GM19035 (cell line): ENCODE results near the gene JPT1.
"Not testable (repeated sequence)": the region's sequence is repeated elsewhere in the genome, so short reads cannot be mapped to it uniquely, and the experiment has no call there.

Source experiments
- ATAC-seq: cut with Tn5 transposase; IDR thresholded peaks from one replicate; pipeline ENCODE4 v1.9.1; 2021; ENCODE audit not compliant: unreplicated experiment

JPT1 gene

GRCh38 chr17:75130632-75131277 lies 23.6 kb downstream of the JPT1 start:
- peak; percentile 19 for ATAC-seq

GRCh38 chr17:75130059-75130631 lies 24.2 kb downstream of the JPT1 start:
- no peak for ATAC-seq

DNA sequence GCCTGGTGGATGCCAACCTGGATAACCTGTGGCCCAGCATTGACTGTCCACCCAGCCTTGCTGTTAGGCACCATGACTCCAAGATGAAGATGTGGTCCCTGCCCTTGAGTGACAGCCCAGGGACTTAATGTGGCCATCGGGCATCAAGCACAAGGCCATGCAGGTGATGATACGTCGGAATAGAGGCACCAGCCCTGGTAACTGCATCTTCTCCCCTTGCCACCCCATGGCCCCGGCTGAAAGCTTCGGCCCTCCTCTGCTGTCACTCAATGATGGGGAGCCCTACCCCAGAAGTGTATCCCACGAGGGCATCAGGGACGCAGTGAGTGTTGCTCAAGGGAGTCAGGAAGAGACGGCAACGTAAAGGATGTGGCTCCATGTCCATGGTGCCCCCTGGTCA lies 24.7 kb downstream of the JPT1 start:
- ATAC-seq, result no peak

DNA sequence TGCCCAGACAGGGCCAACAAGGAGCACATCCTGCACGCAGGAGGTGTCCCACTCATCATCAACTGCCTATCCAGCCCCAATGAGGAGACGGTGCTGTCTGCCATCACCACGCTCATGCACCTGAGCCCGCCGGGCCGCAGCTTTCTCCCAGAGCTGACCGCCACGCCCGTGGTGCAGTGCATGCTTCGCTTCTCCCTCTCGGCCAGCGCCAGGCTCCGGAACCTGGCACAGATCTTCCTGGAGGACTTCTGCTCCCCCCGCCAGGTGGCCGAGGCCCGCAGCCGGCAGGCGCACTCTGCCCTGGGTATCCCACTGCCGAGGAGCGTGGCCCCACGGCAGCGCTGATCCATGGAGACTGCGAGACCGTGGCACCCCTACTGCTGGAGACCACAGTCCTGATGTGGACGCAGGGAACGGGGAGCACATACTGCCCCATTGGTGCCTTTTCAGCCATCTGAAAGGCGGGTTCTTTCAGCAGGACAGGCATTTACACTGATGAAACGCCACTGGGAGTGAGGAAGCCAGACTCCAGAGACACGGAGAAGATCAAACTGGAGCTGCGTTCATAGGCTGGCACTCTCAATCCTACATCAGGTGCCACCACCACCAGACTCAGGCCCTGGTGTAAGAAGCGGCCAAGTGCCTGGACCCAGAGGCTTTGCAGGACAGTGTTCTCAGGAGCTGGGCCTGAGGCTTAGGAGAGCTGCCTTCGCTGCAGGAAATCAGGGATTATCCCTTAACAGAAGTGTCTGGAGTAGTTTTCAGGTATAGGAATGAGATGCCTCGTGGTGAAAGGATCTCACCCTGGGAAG lies 25.4 kb downstream of the JPT1 start:
- no peak for ATAC-seq

GRCh38 chr17:75127936-75128335 lies 26.4 kb downstream of the JPT1 start:
- ATAC-seq, result not testable (repeated sequence)

GRCh38 chr17:75126954-75127353 lies 27.4 kb downstream of the JPT1 start:
- no peak for ATAC-seq

DNA sequence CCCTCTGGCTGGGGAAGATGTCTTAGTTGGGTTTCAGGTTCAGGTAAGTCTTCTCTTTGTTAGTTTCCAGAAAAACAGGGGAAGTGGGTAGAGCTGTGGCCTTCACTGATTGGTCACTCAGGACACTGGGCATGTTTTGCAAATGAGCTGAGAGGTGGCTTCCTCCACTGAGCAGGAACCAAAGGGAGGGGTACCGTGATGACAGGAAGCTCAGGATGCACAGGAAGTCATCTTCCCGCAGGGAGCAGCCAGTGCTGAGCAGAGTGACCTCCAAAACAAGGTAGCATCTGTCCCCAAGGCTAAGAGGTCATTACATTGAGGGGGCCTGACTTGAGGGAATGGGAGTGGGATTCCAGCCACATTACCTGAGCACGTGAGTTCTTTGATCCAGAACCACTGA lies 28.3 kb downstream of the JPT1 start:
- no peak for ATAC-seq

- no peak for ATAC-seq
Observed at GRCh38 chr17:75124819-75125162, 29.5 kb downstream of the JPT1 start.

- no peak for ATAC-seq
Observed at GRCh38 chr17:75124041-75124818, 30.1 kb downstream of the JPT1 start.

GRCh38 chr17:75118307-75118706 lies 36.0 kb downstream of the JPT1 start:
- no peak for ATAC-seq

DNA sequence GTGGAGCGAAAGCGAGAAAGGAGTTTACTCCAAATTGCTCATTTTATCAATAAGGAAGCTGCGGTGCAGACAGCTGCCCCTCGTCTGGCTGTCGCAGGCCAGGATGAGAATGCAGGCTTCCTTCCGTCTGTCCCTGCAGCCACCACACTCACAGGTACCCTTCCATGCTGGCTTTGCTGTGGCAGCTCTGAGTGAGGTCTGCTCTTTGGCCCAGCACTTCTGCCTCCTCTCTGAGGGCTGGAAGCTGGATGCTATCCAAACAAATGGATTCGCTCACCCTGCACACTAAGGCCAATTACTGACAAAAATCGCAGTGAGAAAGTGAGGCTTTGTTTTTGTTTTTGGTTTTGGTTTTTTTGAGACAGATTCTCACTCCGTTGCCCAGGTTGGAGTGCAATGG lies 37.6 kb downstream of the JPT1 start:
- no peak for ATAC-seq

GRCh38 chr17:75115555-75115954 lies 38.8 kb downstream of the JPT1 start:
- no peak for ATAC-seq

DNA sequence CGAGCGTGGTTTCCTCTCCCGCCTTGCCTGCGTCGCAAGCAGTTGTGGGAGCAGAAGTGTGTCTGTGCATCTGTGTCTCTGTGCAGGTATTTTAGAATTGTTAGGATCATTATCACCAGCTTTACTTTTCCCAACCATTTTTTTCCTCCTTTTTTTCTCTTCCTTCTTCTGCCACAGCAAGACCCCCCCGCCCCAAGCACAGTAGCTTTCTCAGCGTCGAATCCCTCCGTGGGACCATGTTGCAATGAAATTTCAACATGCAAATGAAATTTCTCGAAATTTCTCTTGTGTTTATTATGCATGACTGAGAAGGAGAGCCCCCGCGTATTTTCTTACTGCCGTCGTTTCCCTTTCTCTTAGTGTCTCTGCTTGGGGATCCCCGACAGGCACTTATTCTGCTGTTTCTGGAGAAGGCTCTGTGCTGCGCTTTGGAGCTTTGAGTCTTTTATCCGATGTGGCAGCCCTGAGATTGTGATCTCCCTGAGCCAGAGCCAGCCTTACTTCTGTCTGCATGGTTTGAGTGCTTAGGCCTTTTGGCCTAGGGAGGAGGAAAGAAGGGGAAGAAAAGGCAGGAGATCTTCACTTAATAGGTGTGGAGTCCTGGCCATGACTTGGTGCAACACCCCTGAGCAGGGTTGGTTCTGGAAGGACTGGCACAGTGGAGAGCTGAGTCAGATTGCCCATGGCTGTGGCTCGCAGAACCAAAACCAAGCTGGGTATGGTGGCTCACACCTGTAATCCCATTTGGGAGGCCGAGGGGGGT lies 39.6 kb downstream of the JPT1 start:
- ATAC-seq, result no peak

- ATAC-seq, result peak; percentile 57
Observed at GRCh38 chr17:75113798-75114551, 40.3 kb downstream of the JPT1 start.

GRCh38 chr17:75111777-75112335 lies 42.5 kb downstream of the JPT1 start:
- no peak for ATAC-seq

GRCh38 chr17:75110234-75110937 lies 43.9 kb downstream of the JPT1 start:
- no peak for ATAC-seq

GRCh38 chr17:75109407-75110233 lies 44.7 kb downstream of the JPT1 start, which contains the start of gene ARMC7:
TSS of gene ARMC7 (plus strand) at chr17:75109969. CDS start at chr17:75110289, 320 bp downstream.
- ATAC-seq, result peak; percentile 71

DNA sequence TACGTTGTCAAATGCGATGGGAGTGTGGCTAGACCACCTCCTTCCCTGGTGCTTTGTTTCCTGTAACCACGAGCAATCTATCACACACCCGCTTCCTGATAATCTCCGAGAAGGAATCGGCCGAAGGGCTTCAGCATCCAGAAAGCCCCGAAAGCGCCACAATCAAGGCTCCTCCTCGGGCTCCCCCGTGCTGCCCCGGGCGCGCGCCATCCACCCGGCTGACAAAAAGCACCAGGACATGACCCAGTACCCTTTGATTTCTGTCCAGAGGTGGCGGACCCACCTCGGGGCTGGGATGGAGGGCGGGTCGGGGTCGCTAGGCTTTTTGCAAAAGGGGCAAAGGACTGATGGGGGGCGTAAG lies 45.3 kb downstream of the JPT1 start:
- ATAC-seq, result no peak
